SK-N-SH (cell line): ENCODE results near the gene TPRX1.

Experiments used
- CTCF ChIP-seq: fragments of 200-600 bp; sonication (generic); IDR thresholded peaks from 2 replicates; pipeline ENCODE4 v1.6.1; 2017; ENCODE audit warnings: antibody characterized with exemption, mild to moderate bottlenecking, moderate library complexity
- EP300 ChIP-seq, 2 experiments: IDR thresholded peaks; 2 replicates each; pipeline versions ENCODE4 v1.4.0 to v1.6.1; 2012; ENCODE audit warnings: borderline replicate concordance in 1 of 2, low read depth in 1 of 2, low read length in 1 of 2
- PBX3 ChIP-seq: IDR thresholded peaks from 2 replicates; pipeline ENCODE4; 2012
- RAD21 ChIP-seq: IDR thresholded peaks from 2 replicates; pipeline ENCODE4 v1.6.1; 2012; ENCODE audit warnings: mild to moderate bottlenecking, low read length
- RCOR1 ChIP-seq: fragments of 150-350 bp; IDR thresholded peaks from 2 replicates; pipeline ENCODE4 v1.6.1; 2017; ENCODE audit warnings: antibody characterized with exemption, low read length
- TEAD4 ChIP-seq: IDR thresholded peaks from 2 replicates; pipeline ENCODE4 v1.4.0; 2012; ENCODE audit warnings: mild to moderate bottlenecking, borderline replicate concordance; ENCODE audit not compliant: insufficient read depth
- YY1 ChIP-seq: IDR thresholded peaks from 2 replicates; pipeline ENCODE4 v1.4.0; 2012; ENCODE audit warnings: low read depth, mild to moderate bottlenecking
- TF ChIP-seq, protein P1 (sequence below): IDR thresholded peaks from 2 replicates; pipeline ENCODE4 v1.4.0; 2012; ENCODE audit warnings: low read depth

- no peak for TF ChIP-seq TEAD4
- no peak for TF ChIP-seq CTCF
- no peak for TF ChIP-seq RAD21
- no peak for TF ChIP-seq RCOR1
- no peak for TF ChIP-seq EP300 (IDR thresholded peaks at IDR 0.05; ENCODE audit: borderline replicate concordance in 1 of 2, low read depth in 1 of 2, low read length in 1 of 2)
- TF ChIP-seq, protein P1, sequence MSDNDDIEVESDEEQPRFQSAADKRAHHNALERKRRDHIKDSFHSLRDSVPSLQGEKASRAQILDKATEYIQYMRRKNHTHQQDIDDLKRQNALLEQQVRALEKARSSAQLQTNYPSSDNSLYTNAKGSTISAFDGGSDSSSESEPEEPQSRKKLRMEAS, result no peak
- no peak for TF ChIP-seq PBX3
- TF ChIP-seq YY1, result no peak
These were observed 17.8 kb downstream of the TPRX1 start for GRCh38 chr19:47786566-47786965.
